ENCODE measurements around the gene FBXL19.
A peak's percentile ranks its signal among the peaks of the same experiment; 100 is the strongest.

Gene FBXL19

DNA sequence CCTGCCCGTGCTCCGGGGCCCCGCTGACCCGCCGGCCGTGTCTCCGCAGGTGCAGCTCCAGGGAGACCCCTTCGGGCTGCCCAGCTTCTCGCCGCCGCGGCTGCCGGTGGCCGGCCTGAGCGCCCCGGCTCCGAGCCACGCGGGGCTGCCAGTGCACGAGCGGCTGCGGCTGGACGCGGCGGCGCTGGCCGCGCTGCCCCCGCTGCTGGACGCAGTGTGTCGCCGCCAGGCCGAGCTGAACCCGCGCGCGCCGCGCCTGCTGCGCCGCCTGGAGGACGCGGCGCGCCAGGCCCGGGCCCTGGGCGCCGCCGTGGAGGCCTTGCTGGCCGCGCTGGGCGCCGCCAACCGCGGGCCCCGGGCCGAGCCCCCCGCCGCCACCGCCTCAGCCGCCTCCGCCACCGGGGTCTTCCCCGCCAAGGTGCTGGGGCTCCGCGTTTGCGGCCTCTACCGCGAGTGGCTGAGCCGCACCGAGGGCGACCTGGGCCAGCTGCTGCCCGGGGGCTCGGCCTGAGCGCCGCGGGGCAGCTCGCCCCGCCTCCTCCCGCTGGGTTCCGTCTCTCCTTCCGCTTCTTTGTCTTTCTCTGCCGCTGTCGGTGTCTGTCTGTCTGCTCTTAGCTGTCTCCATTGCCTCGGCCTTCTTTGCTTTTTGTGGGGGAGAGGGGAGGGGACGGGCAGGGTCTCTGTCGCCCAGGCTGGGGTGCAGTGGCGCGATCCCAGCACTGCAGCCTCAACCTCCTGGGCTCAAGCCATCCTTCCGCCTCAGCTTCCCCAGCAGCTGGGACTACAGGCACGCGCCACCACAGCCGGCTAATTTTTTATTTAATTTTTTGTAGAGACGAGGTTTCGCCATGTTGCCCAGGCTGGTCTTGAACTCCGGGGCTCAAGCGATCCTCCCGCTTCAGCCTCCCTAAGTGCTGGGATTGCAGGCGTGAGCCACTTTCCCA lies 21.1 kb upstream of the FBXL19 start (continued):
- TF ChIP-seq, protein P1, sequence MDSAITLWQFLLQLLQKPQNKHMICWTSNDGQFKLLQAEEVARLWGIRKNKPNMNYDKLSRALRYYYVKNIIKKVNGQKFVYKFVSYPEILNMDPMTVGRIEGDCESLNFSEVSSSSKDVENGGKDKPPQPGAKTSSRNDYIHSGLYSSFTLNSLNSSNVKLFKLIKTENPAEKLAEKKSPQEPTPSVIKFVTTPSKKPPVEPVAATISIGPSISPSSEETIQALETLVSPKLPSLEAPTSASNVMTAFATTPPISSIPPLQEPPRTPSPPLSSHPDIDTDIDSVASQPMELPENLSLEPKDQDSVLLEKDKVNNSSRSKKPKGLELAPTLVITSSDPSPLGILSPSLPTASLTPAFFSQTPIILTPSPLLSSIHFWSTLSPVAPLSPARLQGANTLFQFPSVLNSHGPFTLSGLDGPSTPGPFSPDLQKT (IDR thresholded peaks at IDR 0.05; ENCODE audit: borderline replicate concordance, low read depth, low read length): no peak
- TF ChIP-seq ZNF121 (tag by site-specific recombination; IDR thresholded peaks at IDR 0.05) (no peak), SP7 (tag by site-specific recombination; IDR thresholded peaks at IDR 0.05) (no peak), ZNF114 (tag by site-specific recombination; IDR thresholded peaks at IDR 0.05) (no peak), ZNF830 (tag by site-specific recombination; IDR thresholded peaks at IDR 0.05; ENCODE audit: low read depth) (no peak), ZNF239 (tag by site-specific recombination; IDR thresholded peaks at IDR 0.05) (no peak), ZNF302 (tag by site-specific recombination; IDR thresholded peaks at IDR 0.05; ENCODE audit: low read depth) (no peak), ZNF624 (tag by site-specific recombination; IDR thresholded peaks at IDR 0.05) (no peak), ZNF561 (tag by site-specific recombination; IDR thresholded peaks at IDR 0.05; ENCODE audit: borderline replicate concordance) (0 out of 2 replicates have a peak, but pooled peaks have one; percentile 2), BCL11B (tag by site-specific recombination; IDR thresholded peaks at IDR 0.05; ENCODE audit: low read depth) (no peak), ZNF426 (tag by site-specific recombination; IDR thresholded peaks at IDR 0.05) (no peak), ZNF843 (tag by site-specific recombination; IDR thresholded peaks at IDR 0.05) (no peak), ZNF585B (tag by site-specific recombination; IDR thresholded peaks at IDR 0.05) (no peak), YY1 (tag by site-specific recombination; IDR thresholded peaks at IDR 0.05) (no peak), ZNF785 (tag by site-specific recombination; IDR thresholded peaks at IDR 0.05) (no peak), ZNF610 (tag by site-specific recombination; IDR thresholded peaks at IDR 0.05; ENCODE audit: borderline replicate concordance) (no peak), ZNF707 (tag by site-specific recombination; IDR thresholded peaks at IDR 0.05) (no peak), ZNF623 (tag by site-specific recombination; IDR thresholded peaks at IDR 0.05) (no peak), SP3 (tag by site-specific recombination; IDR thresholded peaks at IDR 0.05) (0 out of 2 replicates have a peak, but pooled peaks have one; percentile 10), HOXA7 (CRISPR knock-in tag; IDR thresholded peaks at IDR 0.05; ENCODE audit: borderline replicate concordance) (no peak), ZNF548 (tag by site-specific recombination; IDR thresholded peaks at IDR 0.05) (no peak), ZNF132 (tag by site-specific recombination; IDR thresholded peaks at IDR 0.05; ENCODE audit: borderline replicate concordance) (no peak), ZNF473 (tag by site-specific recombination; IDR thresholded peaks at IDR 0.05) (no peak)
- TF ChIP-seq, protein P2, sequence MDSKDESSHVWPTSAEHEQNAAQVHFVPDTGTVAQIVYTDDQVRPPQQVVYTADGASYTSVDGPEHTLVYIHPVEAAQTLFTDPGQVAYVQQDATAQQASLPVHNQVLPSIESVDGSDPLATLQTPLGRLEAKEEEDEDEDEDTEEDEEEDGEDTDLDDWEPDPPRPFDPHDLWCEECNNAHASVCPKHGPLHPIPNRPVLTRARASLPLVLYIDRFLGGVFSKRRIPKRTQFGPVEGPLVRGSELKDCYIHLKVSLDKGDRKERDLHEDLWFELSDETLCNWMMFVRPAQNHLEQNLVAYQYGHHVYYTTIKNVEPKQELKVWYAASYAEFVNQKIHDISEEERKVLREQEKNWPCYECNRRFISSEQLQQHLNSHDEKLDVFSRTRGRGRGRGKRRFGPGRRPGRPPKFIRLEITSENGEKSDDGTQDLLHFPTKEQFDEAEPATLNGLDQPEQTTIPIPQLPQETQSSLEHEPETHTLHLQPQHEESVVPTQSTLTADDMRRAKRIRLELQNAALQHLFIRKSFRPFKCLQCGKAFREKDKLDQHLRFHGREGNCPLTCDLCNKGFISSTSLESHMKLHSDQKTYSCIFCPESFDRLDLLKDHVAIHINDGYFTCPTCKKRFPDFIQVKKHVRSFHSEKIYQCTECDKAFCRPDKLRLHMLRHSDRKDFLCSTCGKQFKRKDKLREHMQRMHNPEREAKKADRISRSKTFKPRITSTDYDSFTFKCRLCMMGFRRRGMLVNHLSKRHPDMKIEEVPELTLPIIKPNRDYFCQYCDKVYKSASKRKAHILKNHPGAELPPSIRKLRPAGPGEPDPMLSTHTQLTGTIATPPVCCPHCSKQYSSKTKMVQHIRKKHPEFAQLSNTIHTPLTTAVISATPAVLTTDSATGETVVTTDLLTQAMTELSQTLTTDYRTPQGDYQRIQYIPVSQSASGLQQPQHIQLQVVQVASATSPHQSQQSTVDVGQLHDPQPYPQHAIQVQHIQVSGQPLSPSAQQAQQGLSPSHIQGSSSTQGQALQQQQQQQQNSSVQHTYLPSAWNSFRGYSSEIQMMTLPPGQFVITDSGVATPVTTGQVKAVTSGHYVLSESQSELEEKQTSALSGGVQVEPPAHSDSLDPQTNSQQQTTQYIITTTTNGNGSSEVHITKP (tag by site-specific recombination; IDR thresholded peaks at IDR 0.05): 0 out of 2 replicates have a peak, but pooled peaks have one; percentile 12
- TF ChIP-seq, protein P3, sequence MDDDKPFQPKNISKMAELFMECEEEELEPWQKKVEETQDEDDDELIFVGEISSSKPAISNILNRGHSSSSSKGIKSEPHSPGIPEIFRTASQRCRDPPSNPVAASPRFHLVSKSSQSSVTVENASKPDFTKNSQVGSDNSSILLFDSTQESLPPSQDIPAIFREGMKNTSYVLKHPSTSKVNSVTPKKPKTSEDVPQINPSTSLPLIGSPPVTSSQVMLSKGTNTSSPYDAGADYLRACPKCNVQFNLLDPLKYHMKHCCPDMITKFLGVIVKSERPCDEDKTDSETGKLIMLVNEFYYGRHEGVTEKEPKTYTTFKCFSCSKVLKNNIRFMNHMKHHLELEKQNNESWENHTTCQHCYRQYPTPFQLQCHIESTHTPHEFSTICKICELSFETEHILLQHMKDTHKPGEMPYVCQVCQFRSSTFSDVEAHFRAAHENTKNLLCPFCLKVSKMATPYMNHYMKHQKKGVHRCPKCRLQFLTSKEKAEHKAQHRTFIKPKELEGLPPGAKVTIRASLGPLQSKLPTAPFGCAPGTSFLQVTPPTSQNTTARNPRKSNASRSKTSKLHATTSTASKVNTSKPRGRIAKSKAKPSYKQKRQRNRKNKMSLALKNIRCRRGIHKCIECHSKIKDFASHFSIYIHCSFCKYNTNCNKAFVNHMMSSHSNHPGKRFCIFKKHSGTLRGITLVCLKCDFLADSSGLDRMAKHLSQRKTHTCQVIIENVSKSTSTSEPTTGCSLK (tag by site-specific recombination; IDR thresholded peaks at IDR 0.05): no peak
- TF ChIP-seq, protein P4, sequence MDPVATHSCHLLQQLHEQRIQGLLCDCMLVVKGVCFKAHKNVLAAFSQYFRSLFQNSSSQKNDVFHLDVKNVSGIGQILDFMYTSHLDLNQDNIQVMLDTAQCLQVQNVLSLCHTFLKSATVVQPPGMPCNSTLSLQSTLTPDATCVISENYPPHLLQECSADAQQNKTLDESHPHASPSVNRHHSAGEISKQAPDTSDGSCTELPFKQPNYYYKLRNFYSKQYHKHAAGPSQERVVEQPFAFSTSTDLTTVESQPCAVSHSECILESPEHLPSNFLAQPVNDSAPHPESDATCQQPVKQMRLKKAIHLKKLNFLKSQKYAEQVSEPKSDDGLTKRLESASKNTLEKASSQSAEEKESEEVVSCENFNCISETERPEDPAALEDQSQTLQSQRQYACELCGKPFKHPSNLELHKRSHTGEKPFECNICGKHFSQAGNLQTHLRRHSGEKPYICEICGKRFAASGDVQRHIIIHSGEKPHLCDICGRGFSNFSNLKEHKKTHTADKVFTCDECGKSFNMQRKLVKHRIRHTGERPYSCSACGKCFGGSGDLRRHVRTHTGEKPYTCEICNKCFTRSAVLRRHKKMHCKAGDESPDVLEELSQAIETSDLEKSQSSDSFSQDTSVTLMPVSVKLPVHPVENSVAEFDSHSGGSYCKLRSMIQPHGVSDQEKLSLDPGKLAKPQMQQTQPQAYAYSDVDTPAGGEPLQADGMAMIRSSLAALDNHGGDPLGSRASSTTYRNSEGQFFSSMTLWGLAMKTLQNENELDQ (tag by site-specific recombination; IDR thresholded peaks at IDR 0.05; ENCODE audit: low read depth): no peak
- TF ChIP-seq, protein P5, sequence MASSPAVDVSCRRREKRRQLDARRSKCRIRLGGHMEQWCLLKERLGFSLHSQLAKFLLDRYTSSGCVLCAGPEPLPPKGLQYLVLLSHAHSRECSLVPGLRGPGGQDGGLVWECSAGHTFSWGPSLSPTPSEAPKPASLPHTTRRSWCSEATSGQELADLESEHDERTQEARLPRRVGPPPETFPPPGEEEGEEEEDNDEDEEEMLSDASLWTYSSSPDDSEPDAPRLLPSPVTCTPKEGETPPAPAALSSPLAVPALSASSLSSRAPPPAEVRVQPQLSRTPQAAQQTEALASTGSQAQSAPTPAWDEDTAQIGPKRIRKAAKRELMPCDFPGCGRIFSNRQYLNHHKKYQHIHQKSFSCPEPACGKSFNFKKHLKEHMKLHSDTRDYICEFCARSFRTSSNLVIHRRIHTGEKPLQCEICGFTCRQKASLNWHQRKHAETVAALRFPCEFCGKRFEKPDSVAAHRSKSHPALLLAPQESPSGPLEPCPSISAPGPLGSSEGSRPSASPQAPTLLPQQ (tag by site-specific recombination; IDR thresholded peaks at IDR 0.05): peak; percentile 24; the same call in 1 of the 2 replicates
- TF ChIP-seq, protein P6, sequence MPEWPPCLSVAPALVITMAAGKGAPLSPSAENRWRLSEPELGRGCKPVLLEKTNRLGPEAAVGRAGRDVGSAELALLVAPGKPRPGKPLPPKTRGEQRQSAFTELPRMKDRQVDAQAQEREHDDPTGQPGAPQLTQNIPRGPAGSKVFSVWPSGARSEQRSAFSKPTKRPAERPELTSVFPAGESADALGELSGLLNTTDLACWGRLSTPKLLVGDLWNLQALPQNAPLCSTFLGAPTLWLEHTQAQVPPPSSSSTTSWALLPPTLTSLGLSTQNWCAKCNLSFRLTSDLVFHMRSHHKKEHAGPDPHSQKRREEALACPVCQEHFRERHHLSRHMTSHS (tag by site-specific recombination; IDR thresholded peaks at IDR 0.05): no peak
